Measurements from ENCODE around the gene TRMT61A. TPM values are rescaled to one million over a fixed set of nuclear protein-coding genes. Genes with fewer than 3 reads are reported as not detected.

Gene TRMT61A
- total RNA-seq, 4 donors from 2014 or later = 12.4 to 36.0 (median 15.1) TPM

- no peak for TF ChIP-seq CTCF (IDR thresholded peaks at IDR 0.05)
Measured at GRCh38 chr14:103563226-103563620, 34.2 kb downstream of the TRMT61A start.

GRCh38 chr14:103563844-103564505, 35.0 kb downstream of the TRMT61A start:
- no peak for ATAC-seq (ENCODE audit: low FRiP score)
- no peak for DNase-seq (ENCODE audit: low spot score)
- no peak for TF ChIP-seq CTCF (IDR thresholded peaks at IDR 0.05)

More at GRCh38 chr14:103563226-103563620, 34.2 kb downstream of the TRMT61A start:
- no peak for ATAC-seq (ENCODE audit: low FRiP score)
- DNase-seq (ENCODE audit: low spot score) = no peak

- DNase-seq (ENCODE audit: low spot score) (no peak), ATAC-seq (ENCODE audit: low FRiP score) (no peak)
- no peak for TF ChIP-seq CTCF (IDR thresholded peaks at IDR 0.05)
Measured at GRCh38 chr14:103568952-103569351, 40.0 kb downstream of the TRMT61A start.

- no peak for TF ChIP-seq CTCF (IDR thresholded peaks at IDR 0.05)
- no peak for DNase-seq (ENCODE audit: low spot score)
- no peak for ATAC-seq (ENCODE audit: low FRiP score)
Measured at GRCh38 chr14:103569408-103569807, 40.4 kb downstream of the TRMT61A start.

- ATAC-seq (ENCODE audit: low FRiP score) (no peak), DNase-seq (ENCODE audit: low spot score) (no peak)
- no peak for TF ChIP-seq CTCF (IDR thresholded peaks at IDR 0.05)
Measured at GRCh38 chr14:103574104-103574503, 45.1 kb downstream of the TRMT61A start.

GRCh38 chr14:103574707-103575285, 45.8 kb downstream of the TRMT61A start:
- ATAC-seq (ENCODE audit: low FRiP score) (no peak), DNase-seq (ENCODE audit: low spot score) (no peak)
- no peak for TF ChIP-seq CTCF (IDR thresholded peaks at IDR 0.05)
